ENCODE data around the gene CTIF. TPM values are rescaled to one million over a fixed set of nuclear protein-coding genes. Genes with fewer than 3 reads are reported as not detected.

The CTIF gene
- total RNA-seq, 2 experiments from 2014 or later: 0.06 to 0.38 TPM

DNA sequence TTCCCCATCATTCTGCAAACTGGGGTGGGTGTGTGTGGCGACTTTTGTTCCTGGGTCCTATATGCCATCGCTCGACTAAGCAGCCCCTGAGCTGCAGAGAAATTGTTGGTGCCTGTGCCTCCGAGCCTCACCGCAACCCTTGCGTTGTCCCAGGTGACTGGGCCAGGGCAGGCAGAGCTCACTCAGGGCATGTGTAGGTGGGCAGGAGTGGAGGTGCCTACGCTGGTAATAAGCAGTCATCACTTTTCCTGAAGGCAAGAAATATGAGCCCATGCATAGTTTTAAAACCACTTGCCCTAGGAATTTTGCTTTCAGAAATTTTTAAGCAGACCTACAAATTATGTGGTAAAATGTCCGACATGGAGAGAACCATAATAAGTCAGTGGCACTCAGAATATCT, 214.1 kb downstream of the CTIF start:
- H2AFZ ChIP-seq (ENCODE audit: low read length): no peak overlapping the region
- no peaks in the 10 kb centered on the region for H3K36me3 ChIP-seq (ENCODE audit: insufficient read depth, low read length)
- H4K20me1 ChIP-seq (ENCODE audit: insufficient read depth, low read length): no peaks in the 10 kb centered on the region
- BruUV-seq (replicated peaks): no TSS peak
- H3K9me3 ChIP-seq (ENCODE audit: low read length): no peaks in the 10 kb centered on the region
- TF ChIP-seq, protein P1, sequence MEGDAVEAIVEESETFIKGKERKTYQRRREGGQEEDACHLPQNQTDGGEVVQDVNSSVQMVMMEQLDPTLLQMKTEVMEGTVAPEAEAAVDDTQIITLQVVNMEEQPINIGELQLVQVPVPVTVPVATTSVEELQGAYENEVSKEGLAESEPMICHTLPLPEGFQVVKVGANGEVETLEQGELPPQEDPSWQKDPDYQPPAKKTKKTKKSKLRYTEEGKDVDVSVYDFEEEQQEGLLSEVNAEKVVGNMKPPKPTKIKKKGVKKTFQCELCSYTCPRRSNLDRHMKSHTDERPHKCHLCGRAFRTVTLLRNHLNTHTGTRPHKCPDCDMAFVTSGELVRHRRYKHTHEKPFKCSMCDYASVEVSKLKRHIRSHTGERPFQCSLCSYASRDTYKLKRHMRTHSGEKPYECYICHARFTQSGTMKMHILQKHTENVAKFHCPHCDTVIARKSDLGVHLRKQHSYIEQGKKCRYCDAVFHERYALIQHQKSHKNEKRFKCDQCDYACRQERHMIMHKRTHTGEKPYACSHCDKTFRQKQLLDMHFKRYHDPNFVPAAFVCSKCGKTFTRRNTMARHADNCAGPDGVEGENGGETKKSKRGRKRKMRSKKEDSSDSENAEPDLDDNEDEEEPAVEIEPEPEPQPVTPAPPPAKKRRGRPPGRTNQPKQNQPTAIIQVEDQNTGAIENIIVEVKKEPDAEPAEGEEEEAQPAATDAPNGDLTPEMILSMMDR (conservative IDR thresholded peaks at IDR 0.05; ENCODE audit: low read length): no peak
- no peak for TF ChIP-seq EZH2phosphoT487 (IDR thresholded peaks at IDR 0.05; ENCODE audit: borderline replicate concordance, low read depth, low read length)
- H3K9me2 ChIP-seq (ENCODE audit: insufficient read depth, low read length): no peaks in the 10 kb centered on the region
- H3K4me3 ChIP-seq (ENCODE audit: low read depth, low read length, poor library complexity, severe bottlenecking): no peak overlapping the region
- intact Hi-C loops (cut with micrococcal nuclease; ENCODE audit: unreplicated experiment): loop anchor here (10.0 kb wide), 1 partner anchor 278 kb away; no protein-coding TSS in a partner anchor
- ChIA-PET POLR2A (no interaction called here), CTCF (ENCODE audit: unreplicated experiment) (no interaction called here)
- DNase-seq (ENCODE audit: low spot score): no peak
- H3K4me2 ChIP-seq (ENCODE audit: low read length): no peak overlapping the region
- H3K27ac ChIP-seq (ENCODE audit: low read depth, low read length, poor library complexity, severe bottlenecking): no peak overlapping the region
- no peaks in the 10 kb centered on the region for H3K4me1 ChIP-seq (ENCODE audit: insufficient read depth, low read length, poor library complexity, severe bottlenecking)
- no peaks in the 10 kb centered on the region for H3K79me2 ChIP-seq (ENCODE audit: insufficient read depth, low read depth, low read length)

DNA sequence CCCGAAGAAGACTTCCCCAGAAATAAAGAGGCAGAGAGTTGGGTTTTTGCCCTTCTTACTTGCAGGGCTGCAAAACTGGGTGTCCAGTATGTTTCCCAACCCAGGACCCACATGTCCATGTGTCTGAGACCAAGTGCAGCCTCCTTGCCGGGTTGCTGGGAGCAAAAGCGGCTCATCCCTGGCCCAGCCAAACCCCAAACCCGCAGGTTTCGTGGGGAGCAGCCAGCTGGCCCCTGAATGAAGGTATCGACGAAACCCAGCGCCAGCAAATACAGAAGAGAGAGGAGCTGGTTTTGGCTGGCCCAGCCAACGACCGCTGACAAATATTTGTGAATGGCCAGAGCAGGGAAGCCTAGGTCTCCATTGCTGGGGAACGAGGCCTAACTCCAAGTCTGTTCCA, 214.9 kb downstream of the CTIF start:
- Histone ChIP-seq H3K9me2 (ENCODE audit: insufficient read depth, low read length) (no peaks in the 10 kb centered on the region), H3K79me2 (ENCODE audit: insufficient read depth, low read depth, low read length) (no peaks in the 10 kb centered on the region), H3K4me3 (ENCODE audit: low read depth, low read length, poor library complexity, severe bottlenecking) (no peak overlapping the region), H3K4me1 (ENCODE audit: insufficient read depth, low read length, poor library complexity, severe bottlenecking) (no peaks in the 10 kb centered on the region), H2AFZ (ENCODE audit: low read length) (no peak overlapping the region), H3K9me3 (ENCODE audit: low read length) (no peaks in the 10 kb centered on the region), H3K27ac (ENCODE audit: low read depth, low read length, poor library complexity, severe bottlenecking) (no peak overlapping the region), H3K4me2 (ENCODE audit: low read length) (no peak overlapping the region), H3K36me3 (ENCODE audit: insufficient read depth, low read length) (no peaks in the 10 kb centered on the region), H4K20me1 (ENCODE audit: insufficient read depth, low read length) (no peaks in the 10 kb centered on the region)
- ChIA-PET POLR2A (no interaction called here), CTCF (ENCODE audit: unreplicated experiment) (no interaction called here)
- BruUV-seq (replicated peaks): no TSS peak
- no peak for TF ChIP-seq EZH2phosphoT487 (IDR thresholded peaks at IDR 0.05; ENCODE audit: borderline replicate concordance, low read depth, low read length)
- TF ChIP-seq, protein P1 (conservative IDR thresholded peaks at IDR 0.05; ENCODE audit: low read length): no peak
- no peak for DNase-seq (ENCODE audit: low spot score)
- intact Hi-C loops (cut with micrococcal nuclease; ENCODE audit: unreplicated experiment): loop anchor here (10.0 kb wide), 1 partner anchor 279 kb away; no protein-coding TSS in a partner anchor

DNA sequence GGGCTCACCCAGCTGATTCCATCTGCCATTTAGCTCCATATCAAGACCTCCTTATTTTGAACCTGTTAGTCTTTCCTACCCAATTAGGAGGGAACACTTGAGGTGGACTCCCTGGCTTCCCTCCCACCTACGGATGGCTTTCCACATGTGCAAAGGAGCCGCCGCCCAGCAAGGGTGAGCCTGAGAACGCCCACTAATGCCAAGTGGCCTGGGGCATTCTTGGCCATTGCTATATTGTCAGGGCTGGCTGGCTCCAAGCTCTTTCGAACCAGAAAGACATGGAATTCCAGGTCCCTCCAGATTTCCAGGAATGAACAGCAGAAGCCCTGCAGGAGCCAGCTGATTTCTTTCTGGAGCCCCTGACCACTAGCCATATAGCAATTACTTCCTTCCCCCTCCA, 215.7 kb downstream of the CTIF start:
- TF ChIP-seq, protein P1 (conservative IDR thresholded peaks at IDR 0.05; ENCODE audit: low read length): no peak

More for the DNA sequence above, 215.7 kb downstream of the CTIF start:
- Histone ChIP-seq H3K4me3 (ENCODE audit: low read depth, low read length, poor library complexity, severe bottlenecking) (no peak overlapping the region), H3K4me1 (ENCODE audit: insufficient read depth, low read length, poor library complexity, severe bottlenecking) (no peaks in the 10 kb centered on the region), H2AFZ (ENCODE audit: low read length) (no peak overlapping the region), H3K36me3 (ENCODE audit: insufficient read depth, low read length) (no peaks in the 10 kb centered on the region), H3K4me2 (ENCODE audit: low read length) (no peak overlapping the region), H4K20me1 (ENCODE audit: insufficient read depth, low read length) (no peaks in the 10 kb centered on the region), H3K9me2 (ENCODE audit: insufficient read depth, low read length) (no peaks in the 10 kb centered on the region), H3K27ac (ENCODE audit: low read depth, low read length, poor library complexity, severe bottlenecking) (no peak overlapping the region), H3K9me3 (ENCODE audit: low read length) (no peaks in the 10 kb centered on the region), H3K79me2 (ENCODE audit: insufficient read depth, low read depth, low read length) (no peaks in the 10 kb centered on the region)
- no peak for DNase-seq (ENCODE audit: low spot score)
- BruUV-seq (replicated peaks): no TSS peak
- ChIA-PET CTCF (ENCODE audit: unreplicated experiment) (no interaction called here), POLR2A (no interaction called here)
- intact Hi-C loops (cut with micrococcal nuclease; ENCODE audit: unreplicated experiment): loop anchor here (10.0 kb wide), 1 partner anchor 280 kb away; no protein-coding TSS in a partner anchor

Measured in OCI-LY7 (cell line).